GM19452 (cell line): ENCODE results near the gene MASTL.

Source experiments
- ATAC-seq: cut with Tn5 transposase; IDR thresholded peaks from one replicate; pipeline ENCODE4 v1.9.1; 2021; ENCODE audit not compliant: unreplicated experiment

Gene MASTL

DNA sequence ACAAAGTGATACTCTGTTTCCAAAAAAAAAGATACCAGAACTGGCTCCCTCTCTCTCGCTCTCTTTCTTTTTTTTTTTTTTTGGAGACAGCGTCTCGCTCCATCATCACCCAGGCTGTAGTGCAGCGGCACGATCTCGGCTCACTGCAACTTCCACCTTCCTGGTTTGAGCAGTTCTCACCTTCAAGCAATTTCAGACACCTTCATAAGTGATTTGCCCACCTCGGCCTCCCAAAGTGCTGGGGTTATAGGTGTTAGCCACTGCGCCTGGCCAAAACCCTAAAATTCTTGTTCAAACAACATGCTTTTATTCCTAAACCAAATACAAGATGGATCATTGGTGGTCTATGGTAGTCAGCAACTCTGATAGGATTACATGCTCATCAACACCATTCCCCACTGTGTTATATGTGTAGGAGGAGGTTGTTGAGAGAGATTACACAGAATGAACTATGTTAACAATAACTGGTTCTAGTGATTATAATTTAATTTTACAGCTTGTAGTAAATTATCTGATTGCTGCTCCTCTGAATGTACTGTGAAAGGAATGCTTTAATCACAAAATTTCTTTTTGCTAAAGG lies 69.9 kb downstream of the MASTL start:
- no peak for ATAC-seq

DNA sequence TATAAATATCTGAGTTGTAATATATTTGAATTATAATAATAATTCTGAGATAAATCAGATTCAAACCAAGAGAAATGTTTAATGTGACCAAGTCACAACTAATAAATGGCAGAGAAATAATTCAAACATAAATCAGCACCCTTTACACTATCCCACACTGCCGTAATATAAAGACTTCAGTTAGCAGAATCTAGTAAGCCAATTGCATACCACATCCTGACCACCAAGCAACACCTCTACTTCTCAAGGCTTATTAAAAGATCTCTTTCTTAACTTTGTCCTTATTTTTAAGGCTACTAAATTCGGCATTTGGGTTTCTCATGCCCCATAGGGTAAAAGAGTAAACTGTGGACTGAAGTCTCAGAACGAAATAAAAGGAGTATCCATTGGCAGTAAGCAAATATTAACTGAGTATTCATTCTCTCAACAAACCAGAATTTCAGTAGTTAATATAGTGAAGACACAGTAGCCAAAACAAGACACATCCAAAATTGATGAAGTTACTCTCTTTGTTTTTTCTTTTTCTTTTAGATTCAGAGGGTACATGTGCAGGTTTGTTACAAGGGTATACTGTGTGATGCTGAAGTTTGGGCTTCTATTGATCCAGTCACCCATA lies 70.6 kb downstream of the MASTL start:
- ATAC-seq, result peak; percentile 68

GRCh38 chr10:27230022-27230421 lies 74.9 kb downstream of the MASTL start:
- ATAC-seq, result no peak

DNA sequence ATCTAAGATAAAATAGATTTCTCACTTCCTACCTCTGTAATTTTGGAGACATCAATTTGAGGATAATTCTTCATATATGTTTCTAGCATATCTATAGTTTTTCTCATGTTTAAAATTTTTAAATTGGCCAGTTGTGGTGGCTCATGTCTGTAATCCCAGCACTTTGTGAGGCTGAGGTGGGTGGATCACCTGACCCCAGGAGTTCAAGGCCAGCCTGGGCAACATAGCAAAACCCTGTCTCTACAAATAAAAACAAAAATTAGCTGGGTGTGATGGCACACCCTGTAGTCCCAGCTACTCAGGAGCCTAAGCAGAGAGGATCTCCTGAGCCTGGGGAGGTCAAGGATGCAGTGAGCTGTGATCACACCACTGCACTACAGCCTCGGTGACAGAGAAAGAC lies 80.6 kb downstream of the MASTL start:
- ATAC-seq, result no peak
